Effector memory CD8-positive, alpha-beta T cell (primary cell): ENCODE data around the gene LRRC2.

ENCODE experiments used
- ATAC-seq: fragments of 150-1000 bp; cut with Tn5 transposase; replicated peaks from 2 replicates; pipeline ENCODE4 v1.10.0; 2021; ENCODE audit warnings: mild to moderate bottlenecking, moderate library complexity
- DNase-seq, 3 experiments: peaks; one replicate each; pipeline ENCODE4 v3.0.0; 2021
- H3K27ac Mint-ChIP-seq, 2 donors: one replicate each; pipeline ENCODE4 v1.8.0; 2022; ENCODE audit warnings: mild to moderate bottlenecking in 2 of 2, mixed read lengths in 2 of 2, moderate library complexity in 2 of 2
- H3K27me3 Mint-ChIP-seq, 2 donors: one replicate each; pipeline ENCODE4 v1.8.0; 2022; ENCODE audit warnings: mixed read lengths in 2 of 2
- H3K36me3 Mint-ChIP-seq: one replicate; pipeline ENCODE4 v1.8.0; 2022; ENCODE audit warnings: mild to moderate bottlenecking, moderate library complexity, mixed read lengths; ENCODE audit not compliant: insufficient read depth
- H3K4me1 Mint-ChIP-seq, 2 donors: one replicate each; pipeline ENCODE4 v1.8.0; 2022; ENCODE audit warnings: low read depth in 2 of 2, mixed read lengths in 2 of 2
- H3K4me3 Mint-ChIP-seq, 2 donors: one replicate each; pipeline ENCODE4 v1.8.0; 2022; ENCODE audit warnings: mild to moderate bottlenecking in 2 of 2, mixed read lengths in 2 of 2, moderate library complexity in 2 of 2
- H3K9me3 Mint-ChIP-seq, 2 donors: one replicate each; pipeline ENCODE4 v1.8.0; 2022; ENCODE audit warnings: mixed read lengths in 2 of 2
- total RNA-seq, 9 experiments: gene quantifications; one replicate each; lab custom pipeline; 2026; lab: John Stamatoyannopoulos, UW

Gene LRRC2, protein sequence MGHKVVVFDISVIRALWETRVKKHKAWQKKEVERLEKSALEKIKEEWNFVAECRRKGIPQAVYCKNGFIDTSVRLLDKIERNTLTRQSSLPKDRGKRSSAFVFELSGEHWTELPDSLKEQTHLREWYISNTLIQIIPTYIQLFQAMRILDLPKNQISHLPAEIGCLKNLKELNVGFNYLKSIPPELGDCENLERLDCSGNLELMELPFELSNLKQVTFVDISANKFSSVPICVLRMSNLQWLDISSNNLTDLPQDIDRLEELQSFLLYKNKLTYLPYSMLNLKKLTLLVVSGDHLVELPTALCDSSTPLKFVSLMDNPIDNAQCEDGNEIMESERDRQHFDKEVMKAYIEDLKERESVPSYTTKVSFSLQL
- total RNA-seq: 0 to 17.5 (median 0.25) reads per million in 9 experiments

DNA sequence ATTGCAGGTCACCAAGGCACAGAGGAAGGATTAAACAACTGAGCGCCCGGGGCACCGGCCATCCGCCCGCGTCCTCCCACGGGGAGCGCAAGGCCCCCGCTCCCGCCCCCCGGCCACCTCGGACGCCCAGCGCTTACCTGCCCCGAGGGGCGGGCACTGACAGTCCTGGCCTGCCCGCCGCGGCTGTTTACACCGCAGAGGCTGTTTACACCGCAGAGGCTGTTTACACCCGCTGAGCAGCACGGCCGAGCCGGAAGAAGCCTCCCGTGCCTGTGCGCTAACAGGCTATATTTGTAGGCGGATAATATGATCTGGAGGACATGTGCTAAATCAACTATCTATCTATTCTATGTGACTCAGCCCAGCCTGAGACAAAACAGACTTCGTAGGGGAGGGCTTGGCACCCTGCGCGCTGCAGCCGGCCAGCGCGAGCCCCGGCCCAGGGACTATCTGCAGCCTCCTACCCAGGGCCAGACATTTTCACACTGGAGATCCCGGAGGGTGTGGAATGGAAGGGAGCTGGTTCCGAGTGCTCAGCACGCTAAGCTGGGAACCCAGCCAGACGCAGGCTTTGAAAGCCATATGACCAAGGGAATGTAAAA, at the start of gene LRRC2:
LRRC2 (minus strand) TSS at position 263 of the 602 bp plus-strand sequence. CDS start 14,711 bp downstream, outside the sequence.
- H3K4me1 Mint-ChIP-seq: peaks cover 0 to 6% of the 10 kb centered on the region in 2 donors
- peaks cover 3% of the 10 kb centered on the region for H3K36me3 Mint-ChIP-seq
- H3K27me3 Mint-ChIP-seq: peaks cover 9 to 55% of the 10 kb centered on the region in 2 donors
- ATAC-seq (peak; percentile 87), DNase-seq (peak in 2 of 3 experiments; percentile 11 to 15)
- peak within 1 kb of the TSS in 1 of 2 donors; percentile 49 for H3K27ac Mint-ChIP-seq
- H3K9me3 Mint-ChIP-seq: no peaks in the 10 kb centered on the region
- peak within 1 kb of the TSS; percentile 62 to 64 for H3K4me3 Mint-ChIP-seq

DNA sequence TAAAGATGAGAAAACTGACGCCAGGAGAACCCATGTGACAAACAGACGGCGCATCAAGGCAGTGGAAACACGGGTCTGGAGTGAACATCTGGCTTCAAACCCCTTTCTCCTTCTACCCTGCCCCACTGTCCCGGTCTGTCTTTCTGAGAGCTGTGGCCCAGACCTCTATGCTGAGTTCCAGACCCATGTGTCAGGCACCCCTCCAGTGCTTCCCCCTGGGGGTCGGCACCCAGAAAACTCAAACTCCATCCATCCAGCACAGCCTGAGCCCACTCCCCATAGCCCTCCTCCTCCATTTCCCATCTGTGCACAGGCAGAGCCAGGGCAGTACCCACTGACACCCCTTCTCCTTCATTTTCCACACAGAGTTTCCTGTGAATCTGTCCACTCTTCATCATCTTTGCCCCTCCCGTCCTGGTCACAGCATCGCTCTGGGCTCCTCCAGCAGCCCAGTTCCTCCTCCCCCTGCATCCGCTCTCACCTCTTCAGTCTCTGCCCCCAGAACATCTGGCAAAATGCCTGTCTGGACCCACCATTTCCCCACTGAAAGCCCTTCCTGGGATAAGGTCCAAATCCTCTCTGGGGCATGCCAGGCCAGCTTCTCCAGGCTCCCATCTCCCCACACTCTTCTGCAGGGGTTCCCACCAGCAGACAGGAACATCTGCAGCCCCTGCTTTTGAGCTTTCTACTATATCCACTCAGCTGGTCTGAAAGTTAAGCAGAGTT, 49.1 kb upstream of the LRRC2 start:
- Mint-ChIP-seq H3K27me3 (peaks cover 48 to 89% of the 10 kb centered on the region in 2 donors), H3K27ac (no peak overlapping the region), H3K9me3 (no peaks in the 10 kb centered on the region), H3K4me3 (no peak overlapping the region), H3K36me3 (no peaks in the 10 kb centered on the region), H3K4me1 (no peaks in the 10 kb centered on the region)
- no peak for DNase-seq
- no peak for ATAC-seq

DNA sequence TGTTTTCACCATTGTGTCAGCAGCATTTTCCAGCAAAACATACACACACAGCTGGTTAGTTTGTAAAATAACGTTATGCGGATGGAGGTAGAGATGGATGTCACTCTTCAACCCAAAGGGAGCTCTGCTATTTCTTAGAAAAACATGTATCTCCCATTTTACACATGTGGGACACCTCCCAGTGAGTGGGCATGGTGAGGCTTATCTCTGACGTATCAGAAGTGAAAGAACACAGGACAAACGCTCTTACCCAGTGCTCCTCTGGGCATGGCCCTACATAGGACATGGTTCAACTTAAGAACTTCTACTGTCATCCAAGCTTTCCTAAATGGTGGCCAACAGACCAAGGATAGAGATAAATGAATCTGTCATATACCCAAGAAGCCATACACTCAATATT, 48.3 kb upstream of the LRRC2 start:
- ATAC-seq (no peak), DNase-seq (no peak)
- Mint-ChIP-seq H3K4me3 (no peak overlapping the region), H3K36me3 (no peaks in the 10 kb centered on the region), H3K27ac (no peak overlapping the region), H3K9me3 (no peaks in the 10 kb centered on the region), H3K27me3 (peaks cover 42 to 87% of the 10 kb centered on the region in 2 donors), H3K4me1 (no peaks in the 10 kb centered on the region)

DNA sequence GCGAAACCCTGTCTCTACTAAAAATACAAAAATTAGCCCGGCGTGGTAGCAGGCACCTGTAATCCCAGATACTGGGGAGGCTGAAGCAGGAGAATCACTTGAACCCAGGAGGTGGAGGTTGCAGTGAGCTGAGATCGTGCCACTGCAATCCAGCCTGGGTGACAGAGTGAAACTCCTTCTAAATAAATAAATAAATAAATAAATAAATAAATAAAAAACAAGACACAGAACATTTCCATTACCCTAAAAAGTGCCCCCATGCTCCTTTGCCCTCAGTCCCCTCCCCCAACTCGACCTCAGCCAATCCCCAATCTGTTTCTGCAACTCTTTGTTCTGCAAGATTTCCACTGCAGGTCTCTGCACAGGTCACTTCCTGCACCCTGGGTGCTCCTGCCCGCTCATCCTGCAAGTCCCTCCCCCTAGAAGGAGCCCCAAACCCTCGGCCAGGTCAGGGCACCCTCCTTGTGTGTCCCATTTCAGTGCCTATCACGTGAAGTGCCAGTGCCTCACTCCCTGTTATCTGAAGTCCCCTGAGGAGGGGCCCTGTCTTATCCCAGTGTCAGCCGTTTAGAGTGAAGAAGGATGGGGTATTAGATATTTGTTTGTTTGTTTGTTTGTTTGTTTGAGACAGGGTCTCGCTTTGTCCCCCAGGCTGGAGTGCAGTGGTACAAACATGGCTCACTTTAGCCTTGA, 47.4 kb upstream of the LRRC2 start:
- Mint-ChIP-seq H3K4me3 (no peak overlapping the region), H3K4me1 (no peaks in the 10 kb centered on the region), H3K27me3 (peaks cover 34 to 78% of the 10 kb centered on the region in 2 donors), H3K9me3 (no peaks in the 10 kb centered on the region), H3K27ac (no peak overlapping the region), H3K36me3 (no peaks in the 10 kb centered on the region)
- ATAC-seq (no peak), DNase-seq (no peak)

DNA sequence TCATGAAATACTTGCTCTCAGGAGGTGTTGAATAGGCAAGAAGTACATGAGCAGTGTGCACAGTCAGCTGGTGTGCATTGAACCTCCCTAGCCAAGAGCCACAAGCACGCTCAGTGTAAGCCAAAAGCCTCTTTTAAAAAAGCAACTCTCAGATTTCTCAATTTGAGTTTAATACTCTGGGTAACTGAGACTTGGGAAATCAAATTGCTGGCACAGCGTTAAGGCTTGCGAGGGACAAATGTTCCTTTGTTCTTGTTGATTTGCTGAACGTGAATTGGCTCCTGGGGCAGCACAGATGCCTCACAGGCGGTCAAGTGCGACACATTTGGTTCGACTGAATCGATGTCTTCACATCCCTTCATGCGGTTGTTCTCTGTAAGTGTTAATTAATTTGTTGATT, 46.2 kb upstream of the LRRC2 start, which contains the start of gene FAM240A:
FAM240A (plus strand) TSS at position 202 of the 400 bp plus-strand sequence; CDS start at position 361, 159 bp downstream.
- H3K27me3 Mint-ChIP-seq: peaks cover 29 to 67% of the 10 kb centered on the region in 2 donors
- no peak within 1 kb of the TSS for H3K4me3 Mint-ChIP-seq

DNA sequence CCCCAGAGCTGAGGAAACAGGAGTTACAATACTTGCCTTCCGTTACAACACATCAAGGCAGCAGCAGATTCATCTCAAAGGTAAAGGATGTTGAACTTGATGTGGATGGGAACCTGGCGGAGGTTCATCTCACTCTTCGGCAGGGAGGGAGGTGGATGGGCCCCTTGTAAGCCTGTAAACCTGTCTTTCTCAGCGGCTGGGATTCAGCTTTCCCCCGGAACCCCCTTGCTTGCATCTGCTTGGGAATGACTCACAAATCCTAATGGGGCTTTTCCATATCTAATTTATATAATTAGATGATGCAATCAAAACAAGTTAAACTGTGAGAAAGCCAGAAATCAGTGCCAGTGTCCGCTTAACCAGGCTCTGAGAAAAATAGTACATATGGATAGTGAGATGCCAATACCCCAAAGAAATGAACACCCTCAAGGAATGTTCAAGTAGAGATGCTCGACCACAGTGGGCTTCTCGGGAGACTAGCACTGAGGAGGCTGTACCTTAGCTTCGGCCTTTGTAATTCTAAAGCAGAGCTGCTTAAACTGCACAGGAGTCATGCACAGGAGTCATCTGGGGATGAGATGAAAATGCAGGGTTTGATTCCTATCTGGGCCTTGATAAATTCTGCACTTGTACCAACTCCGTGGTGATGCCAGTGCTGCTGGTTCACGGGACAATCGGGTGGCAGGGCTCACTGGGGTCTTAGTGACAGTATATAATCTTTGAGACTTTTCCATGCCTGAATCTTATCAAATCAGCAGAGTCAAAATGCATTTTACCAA, 44.0 kb upstream of the LRRC2 start:
- no peak overlapping the region for H3K4me3 Mint-ChIP-seq

More for the DNA sequence above, 46.2 kb upstream of the LRRC2 start, which contains the start of gene FAM240A:
- Mint-ChIP-seq H3K27ac (no peak within 1 kb of the TSS), H3K4me1 (no peaks in the 10 kb centered on the region), H3K9me3 (no peaks in the 10 kb centered on the region), H3K36me3 (no peaks in the 10 kb centered on the region)
- no peak for ATAC-seq
- no peak for DNase-seq

DNA sequence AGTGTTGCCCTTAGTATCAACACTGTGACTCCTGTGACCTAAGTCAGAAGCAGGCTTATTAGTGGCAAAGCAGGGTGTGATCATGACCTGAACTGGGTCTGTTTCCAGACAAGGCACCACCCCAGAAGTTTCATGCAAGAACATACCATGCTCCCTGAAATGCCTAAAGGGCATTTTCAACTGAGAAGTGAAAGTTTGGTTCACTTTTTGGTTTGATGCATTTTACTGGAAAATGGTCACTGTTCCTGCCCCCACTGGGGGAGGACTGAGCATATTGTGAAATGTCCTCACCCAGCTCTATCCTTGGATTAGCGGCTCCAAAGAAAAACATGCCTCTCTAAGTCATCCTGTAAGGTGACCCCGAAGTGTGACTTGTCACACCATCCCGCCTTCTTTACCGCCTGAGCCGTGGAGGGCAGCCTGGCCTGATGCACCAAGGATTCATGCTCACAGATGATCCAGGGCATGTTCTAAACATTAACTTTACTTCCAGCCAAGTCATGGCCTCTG, 43.2 kb upstream of the LRRC2 start:
- no peak for DNase-seq

More for the DNA sequence above, 44.0 kb upstream of the LRRC2 start:
- H3K4me1 Mint-ChIP-seq: no peaks in the 10 kb centered on the region
- no peak overlapping the region for H3K27ac Mint-ChIP-seq
- no peaks in the 10 kb centered on the region for H3K9me3 Mint-ChIP-seq
- peaks cover 21 to 52% of the 10 kb centered on the region in 2 donors for H3K27me3 Mint-ChIP-seq
- ATAC-seq (no peak), DNase-seq (no peak)
- no peaks in the 10 kb centered on the region for H3K36me3 Mint-ChIP-seq

DNA sequence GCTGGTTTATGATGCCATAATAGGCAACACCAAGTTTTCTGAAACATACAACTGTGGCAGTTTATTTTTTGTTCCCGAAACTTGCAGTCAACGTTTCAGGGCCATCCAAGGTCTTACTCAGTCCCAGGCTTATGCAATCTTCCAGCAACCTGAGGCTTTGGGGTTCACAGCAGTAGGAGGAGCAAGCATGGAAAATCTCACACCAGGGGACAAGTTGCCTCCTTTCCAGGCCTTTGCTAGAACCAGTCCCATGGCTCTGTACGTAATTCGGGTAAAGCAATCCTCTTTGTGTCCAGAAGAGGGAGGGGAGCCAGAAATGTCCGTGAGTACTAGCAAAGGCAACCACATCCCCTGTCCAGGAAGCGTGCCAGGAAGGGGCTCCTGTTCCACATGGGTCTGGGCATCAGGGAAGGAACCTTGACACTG, 41.5 kb upstream of the LRRC2 start:
- no peaks in the 10 kb centered on the region for H3K9me3 Mint-ChIP-seq
- no peak overlapping the region for H3K27ac Mint-ChIP-seq
- peaks cover 17 to 31% of the 10 kb centered on the region in 2 donors for H3K27me3 Mint-ChIP-seq
- H3K4me3 Mint-ChIP-seq: no peak overlapping the region
- ATAC-seq (no peak), DNase-seq (no peak)
- H3K4me1 Mint-ChIP-seq: no peaks in the 10 kb centered on the region
- no peaks in the 10 kb centered on the region for H3K36me3 Mint-ChIP-seq

More for the DNA sequence above, 43.2 kb upstream of the LRRC2 start:
- Mint-ChIP-seq H3K27ac (no peak overlapping the region), H3K36me3 (no peaks in the 10 kb centered on the region), H3K4me1 (no peaks in the 10 kb centered on the region), H3K27me3 (peaks cover 17 to 47% of the 10 kb centered on the region in 2 donors), H3K9me3 (no peaks in the 10 kb centered on the region), H3K4me3 (no peak overlapping the region)
- ATAC-seq: no peak

DNA sequence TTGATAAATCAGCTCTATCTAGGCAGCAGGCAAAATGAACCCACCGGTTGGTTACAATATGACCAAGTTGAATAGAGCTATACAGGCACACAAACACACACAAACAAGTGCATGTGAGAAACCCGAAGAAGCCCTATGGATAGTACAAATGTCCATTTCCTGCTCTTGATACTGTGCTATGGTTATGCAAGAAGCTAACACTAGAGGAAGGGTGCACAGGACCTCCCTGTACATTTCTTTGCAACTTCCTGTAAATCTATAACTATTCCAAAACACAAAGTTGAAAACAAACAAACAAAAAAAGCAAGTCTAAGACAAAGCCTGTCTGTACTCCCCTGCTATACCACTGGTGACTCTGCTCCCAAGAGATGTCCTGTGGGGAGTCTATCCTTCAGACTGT, 38.0 kb upstream of the LRRC2 start:
- Mint-ChIP-seq H3K4me1 (no peaks in the 10 kb centered on the region), H3K27me3 (peaks cover 7 to 16% of the 10 kb centered on the region in 2 donors), H3K9me3 (no peaks in the 10 kb centered on the region), H3K4me3 (no peak overlapping the region), H3K27ac (no peak overlapping the region), H3K36me3 (no peaks in the 10 kb centered on the region)
- ATAC-seq: no peak
- DNase-seq: no peak

DNA sequence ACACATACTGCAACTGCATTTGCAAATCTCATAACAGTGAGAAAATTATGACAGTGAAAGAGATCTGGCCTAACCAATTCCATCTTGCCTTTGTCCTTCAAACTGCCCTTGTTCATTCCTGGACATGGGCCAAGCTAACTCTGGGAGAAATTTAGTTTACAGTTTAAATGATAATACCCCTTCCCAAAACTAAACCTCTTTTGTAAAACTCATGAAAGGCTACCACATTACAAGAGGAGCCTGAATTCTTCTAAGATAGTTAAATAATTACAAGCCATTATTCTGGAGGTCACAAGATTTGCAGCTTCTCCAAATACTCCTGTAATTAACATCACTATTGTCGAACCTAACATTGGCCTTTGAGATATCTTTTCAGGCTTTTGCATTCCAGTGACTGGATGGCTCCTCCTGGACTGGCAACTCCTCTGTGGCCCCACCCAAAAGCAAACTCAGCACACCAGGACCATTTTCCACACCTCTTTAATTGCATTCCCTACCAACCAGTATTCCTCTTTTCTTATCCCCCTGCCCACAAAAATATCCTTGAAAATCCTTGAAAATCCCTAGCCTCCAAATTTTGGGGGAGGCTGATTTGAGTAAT, 37.4 kb upstream of the LRRC2 start:
- Mint-ChIP-seq H3K4me3 (no peak overlapping the region), H3K27me3 (peaks cover 7 to 17% of the 10 kb centered on the region in 2 donors), H3K36me3 (no peaks in the 10 kb centered on the region), H3K9me3 (no peaks in the 10 kb centered on the region), H3K4me1 (no peaks in the 10 kb centered on the region), H3K27ac (no peak overlapping the region)
- ATAC-seq (no peak), DNase-seq (no peak)

DNA sequence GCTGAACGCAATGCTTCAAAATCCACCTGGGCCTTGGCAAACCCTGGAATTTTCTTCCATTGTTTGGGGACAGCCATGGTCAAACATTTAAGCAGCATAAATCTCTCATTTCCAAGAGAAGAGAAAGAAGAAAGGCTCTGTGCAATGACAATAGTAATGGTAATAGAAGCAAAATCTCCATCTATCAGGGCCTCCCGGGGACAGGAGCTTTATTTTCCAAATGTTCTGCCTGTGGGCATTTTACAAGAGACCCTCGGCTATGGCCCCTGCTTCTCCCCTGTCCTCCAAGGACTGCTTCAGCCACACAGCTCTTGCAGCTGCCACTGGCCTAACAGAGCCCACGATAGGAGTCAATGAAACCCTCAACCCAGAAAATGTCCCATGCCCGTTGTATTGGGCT, 33.5 kb upstream of the LRRC2 start:
- Mint-ChIP-seq H3K27me3 (peaks cover 11 to 27% of the 10 kb centered on the region in 2 donors), H3K4me1 (no peaks in the 10 kb centered on the region), H3K36me3 (no peaks in the 10 kb centered on the region), H3K27ac (no peak overlapping the region), H3K4me3 (no peak overlapping the region), H3K9me3 (no peaks in the 10 kb centered on the region)
- DNase-seq: no peak
- ATAC-seq: no peak

DNA sequence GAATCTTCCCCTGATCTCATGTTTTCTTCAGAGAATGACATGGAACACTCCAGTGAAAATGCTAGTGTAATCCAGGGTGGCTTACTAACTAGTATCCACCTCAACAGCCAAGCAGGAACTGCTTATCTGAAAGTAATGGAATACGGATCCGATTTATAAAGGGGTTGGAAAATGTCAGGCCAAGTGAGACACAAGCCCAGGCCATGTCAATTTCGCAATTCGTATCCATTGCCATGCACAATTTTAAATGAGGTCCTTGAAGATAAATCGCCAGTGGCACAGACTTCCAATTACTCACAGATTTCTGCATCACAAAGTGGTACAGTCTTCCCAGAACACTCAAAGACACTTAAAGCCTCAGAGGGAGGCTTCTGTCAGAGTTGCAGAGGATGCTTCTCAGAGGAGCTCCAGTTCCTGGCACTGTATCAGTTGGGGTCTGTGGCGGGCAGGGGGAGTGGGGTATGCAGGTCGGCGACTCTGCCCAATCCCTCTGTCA, 29.8 kb upstream of the LRRC2 start:
- H3K36me3 Mint-ChIP-seq: no peaks in the 10 kb centered on the region
- ATAC-seq: no peak
- no peak overlapping the region for H3K27ac Mint-ChIP-seq
- H3K4me1 Mint-ChIP-seq: no peaks in the 10 kb centered on the region
- H3K4me3 Mint-ChIP-seq: no peak overlapping the region
- peaks cover 17 to 48% of the 10 kb centered on the region in 2 donors for H3K27me3 Mint-ChIP-seq
- no peaks in the 10 kb centered on the region for H3K9me3 Mint-ChIP-seq
- no peak for DNase-seq
